Fibroblast of skin of right biceps (primary cell): ENCODE results near the gene CAPN9.
A peak's percentile ranks its signal among the peaks of the same experiment; 100 is the strongest.

Source experiments
- DNase-seq: peaks from one replicate; pipeline ENCODE4 v3.0.0-alpha.2; 2013

Gene CAPN9

DNA sequence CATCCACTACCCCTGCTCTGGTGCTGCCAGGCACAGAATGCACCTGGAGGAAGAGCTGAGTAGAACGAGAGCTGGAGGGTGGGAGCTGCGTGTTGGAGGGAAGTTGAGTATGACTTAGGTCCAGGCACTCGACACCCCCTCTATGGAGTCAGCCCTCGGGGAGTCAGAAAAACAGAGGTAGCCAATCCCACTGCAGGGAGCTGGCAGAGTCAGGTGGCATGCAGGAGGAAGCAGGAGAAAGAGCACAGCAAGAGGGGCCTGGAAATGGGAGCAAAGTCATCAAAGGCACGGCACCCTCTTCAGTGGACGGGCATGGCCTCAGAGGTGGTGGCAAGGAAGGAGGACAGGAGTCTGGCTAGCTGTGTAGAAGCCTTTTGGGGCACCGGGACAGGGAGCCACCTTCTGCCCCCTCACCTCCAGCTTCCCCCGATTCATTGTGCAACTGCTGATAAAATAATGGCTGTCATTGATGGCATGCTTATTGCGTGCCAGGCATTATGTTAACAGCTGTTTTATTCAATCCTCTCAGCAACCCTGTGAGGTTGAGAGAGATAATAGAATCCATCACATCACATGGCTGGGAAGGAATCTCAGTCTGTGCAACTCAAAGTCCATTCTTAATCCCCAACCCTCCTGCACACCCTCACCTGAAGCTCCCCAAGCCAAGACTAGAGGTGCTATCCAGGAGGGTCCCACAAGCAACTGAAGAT, 79.1 kb downstream of the CAPN9 start:
- DNase-seq = no peak

- DNase-seq = no peak
Observed at GRCh38 chr1:230827081-230827681, 80.0 kb downstream of the CAPN9 start.

DNA sequence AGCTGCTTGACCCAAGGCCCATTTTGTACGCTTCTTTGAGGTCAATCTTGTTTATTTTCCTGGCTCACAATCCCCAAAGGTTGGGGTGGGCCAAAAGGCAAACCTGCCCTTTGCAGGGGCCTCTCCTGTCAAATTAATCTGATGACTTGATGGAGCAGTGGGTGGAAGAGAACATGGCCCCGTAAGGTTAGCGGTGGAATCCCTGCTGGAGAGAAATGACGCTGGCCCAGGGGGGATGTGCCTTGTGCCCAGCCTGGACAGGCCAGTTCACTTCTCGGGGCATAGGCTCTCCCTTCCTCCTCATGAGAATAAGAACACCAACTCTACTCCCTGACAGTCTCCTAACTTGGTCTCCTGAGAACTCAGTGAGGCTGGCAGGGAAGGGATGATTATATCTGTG, 80.6 kb downstream of the CAPN9 start:
- no peak for DNase-seq

DNA sequence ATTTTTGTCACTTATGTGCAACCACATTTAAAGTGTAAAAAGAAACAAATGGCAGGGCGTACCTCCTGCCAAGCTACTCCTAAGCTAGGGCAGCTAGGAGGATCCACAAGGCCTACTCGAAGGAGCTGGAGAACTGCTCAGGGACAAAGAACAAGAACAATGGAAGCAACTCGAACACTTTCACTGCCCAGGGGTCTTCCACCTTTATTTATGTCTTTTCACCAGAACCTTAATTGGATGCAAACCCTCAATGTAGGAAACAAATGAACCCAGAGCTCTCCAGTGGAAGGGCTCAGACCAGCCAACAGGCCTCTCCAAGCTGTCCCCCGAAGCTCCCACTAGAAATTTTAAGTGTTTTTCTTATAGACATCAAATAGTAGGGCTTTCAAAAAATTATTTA, 81.2 kb downstream of the CAPN9 start:
- DNase-seq = no peak

DNA sequence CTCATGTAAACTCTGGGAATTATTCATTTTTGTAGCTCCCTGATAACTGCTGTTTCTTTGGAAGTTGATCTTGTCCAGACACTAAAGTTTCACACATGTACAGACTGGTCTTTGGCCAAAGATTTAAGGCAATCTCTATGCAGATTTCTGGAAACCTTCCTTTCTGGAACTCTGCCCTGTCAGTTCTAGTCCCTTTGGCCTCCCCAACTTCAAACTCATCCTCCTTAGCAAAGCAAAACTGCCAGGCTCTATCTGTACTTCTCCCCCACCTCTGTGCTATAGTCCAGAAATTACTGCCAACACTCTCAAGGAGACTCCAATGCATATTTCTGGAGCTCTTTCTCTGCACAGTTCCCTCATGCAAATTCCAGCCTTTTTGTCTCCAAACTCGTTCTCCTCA, 84.6 kb downstream of the CAPN9 start:
- no peak for DNase-seq

DNA sequence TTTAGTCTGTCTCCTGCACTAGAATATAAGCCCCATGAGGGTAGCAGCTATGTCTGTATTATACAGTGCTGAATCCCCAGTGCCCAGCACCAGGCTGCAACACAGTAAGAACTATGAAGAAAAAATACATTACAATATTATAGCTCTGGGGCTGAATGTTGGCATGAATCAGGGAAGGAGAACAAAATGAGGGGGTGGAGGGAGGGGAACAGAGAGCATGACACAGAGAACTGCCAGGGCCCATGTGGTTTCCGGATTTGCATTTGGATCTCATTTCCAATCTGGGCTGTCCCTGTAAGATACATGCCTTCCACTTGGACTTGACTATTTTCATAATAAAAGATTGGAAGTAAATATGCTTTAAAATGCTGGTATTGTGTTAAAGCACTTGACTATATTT, 85.3 kb downstream of the CAPN9 start:
- peak; percentile 27 for DNase-seq

GRCh38 chr1:230833511-230833910, 86.3 kb downstream of the CAPN9 start:
- DNase-seq = no peak

DNA sequence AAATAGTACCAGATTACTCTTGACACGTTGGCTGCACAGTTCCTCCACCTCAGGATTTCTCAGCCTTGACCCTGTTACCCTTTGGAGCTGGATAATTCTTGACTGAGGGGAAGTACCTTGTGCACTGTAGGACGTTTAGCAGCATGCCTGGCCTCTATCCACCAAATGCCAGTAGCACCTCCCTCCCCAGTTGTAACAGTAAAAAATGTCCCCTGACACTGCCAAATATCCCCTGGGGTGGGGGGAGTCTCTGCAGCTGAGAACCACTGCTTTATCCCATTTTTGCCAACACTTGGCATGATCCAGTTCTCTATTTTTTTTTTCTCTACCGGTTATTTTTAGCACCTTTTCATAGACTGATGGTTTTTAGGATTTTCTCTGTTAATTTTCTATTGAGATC, 87.1 kb downstream of the CAPN9 start:
- DNase-seq = no peak

DNA sequence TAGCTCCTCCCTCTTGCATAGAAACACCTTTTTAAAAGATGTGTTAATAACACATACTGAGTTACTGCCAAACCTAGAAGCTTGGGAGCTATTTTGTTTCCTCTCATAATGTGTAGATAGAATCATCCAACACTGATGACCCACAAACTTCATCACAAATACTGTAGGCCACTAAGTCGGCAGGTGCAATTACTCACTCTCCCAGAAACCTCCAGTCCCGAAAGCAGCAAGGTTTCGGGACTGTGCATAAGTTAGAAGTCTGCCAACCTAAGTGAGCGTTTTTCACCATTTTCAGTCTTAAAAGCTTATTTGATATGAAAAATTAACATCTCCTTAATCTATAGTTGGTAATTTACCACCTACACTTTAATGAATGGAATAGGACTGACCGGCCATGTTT, 89.2 kb downstream of the CAPN9 start:
- no peak for DNase-seq

GRCh38 chr1:230836793-230837192, 89.6 kb downstream of the CAPN9 start:
- no peak for DNase-seq

- no peak for DNase-seq
Observed at GRCh38 chr1:230839173-230839572, 92.0 kb downstream of the CAPN9 start.

GRCh38 chr1:230842801-230843200, 95.6 kb downstream of the CAPN9 start:
- no peak for DNase-seq

DNA sequence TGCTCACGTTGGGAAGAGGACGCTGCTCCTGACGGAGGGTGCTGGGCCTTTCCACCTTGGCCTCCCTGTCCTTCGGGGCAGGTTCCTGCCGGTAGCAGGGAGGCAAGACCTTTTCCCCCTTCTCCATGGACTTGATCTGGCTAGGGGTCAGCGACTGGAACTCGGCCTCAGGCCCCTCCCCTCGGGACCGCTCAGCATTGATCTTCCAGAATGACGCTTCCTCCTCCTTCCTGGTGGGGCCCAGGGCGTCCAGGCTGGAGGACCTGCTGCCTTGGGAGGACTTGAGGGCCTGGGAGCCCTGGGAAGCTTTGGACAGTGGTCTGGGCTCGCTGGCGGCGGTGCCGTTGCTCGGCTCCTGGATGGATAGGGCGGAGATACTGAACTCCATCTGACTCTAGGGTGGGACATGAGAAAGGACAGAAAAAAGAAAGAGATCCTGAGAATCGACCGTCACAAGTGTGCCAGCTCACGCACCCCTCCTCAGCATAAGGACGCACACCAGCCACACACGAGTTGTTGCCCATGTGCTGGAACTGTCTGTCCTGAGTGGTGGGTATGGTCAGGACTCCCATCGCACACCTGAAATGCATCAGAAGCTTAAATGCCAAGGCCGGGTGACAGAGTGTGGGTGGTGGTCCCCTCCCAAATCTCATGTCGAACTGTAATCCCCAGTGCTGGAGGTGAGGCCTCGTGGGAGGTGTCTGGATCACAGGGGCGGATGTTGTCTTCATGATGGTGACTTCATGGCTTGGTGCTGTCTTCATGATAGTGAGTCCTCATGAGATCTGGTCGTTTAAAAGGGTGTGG, 96.5 kb downstream of the CAPN9 start:
- no peak for DNase-seq

DNA sequence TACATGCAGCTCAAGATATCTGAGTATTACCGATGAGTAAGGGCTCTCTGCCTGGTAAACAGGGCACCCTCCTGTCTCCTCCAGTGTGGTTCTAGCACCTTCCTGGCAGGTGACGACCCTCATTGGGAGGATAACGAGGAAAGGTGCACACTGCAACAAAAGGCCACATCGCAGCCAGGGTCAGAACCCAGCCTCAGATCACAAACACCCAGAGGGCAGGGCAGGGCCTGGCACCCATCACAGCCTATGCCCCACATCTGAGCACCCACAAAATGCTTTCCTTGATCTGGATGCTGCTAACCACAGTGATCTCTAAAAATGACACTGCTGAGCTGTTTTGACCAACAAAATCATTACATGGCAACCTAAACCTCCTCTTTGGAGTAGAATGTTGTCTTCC, 97.4 kb downstream of the CAPN9 start:
- DNase-seq = no peak

DNA sequence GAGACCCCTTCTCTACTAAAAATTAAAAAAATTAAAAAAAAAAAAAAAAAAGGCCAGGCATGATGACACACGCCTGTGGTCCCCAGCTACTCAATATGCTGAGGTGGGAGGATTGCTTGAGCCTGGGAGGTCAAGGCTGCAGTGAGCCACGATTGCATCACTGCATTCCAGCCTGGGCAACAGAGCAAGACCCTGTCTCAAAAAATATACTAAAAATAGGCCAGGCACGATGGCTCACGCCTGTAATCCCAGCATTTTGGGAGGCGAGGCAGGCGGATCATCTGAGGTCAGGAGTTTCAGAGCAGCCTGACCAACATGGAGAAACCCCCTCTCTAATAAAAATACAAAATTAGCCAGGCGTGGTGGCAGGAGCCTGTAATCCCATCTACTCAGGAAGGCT, 98.0 kb downstream of the CAPN9 start:
- DNase-seq = peak; percentile 61

DNA sequence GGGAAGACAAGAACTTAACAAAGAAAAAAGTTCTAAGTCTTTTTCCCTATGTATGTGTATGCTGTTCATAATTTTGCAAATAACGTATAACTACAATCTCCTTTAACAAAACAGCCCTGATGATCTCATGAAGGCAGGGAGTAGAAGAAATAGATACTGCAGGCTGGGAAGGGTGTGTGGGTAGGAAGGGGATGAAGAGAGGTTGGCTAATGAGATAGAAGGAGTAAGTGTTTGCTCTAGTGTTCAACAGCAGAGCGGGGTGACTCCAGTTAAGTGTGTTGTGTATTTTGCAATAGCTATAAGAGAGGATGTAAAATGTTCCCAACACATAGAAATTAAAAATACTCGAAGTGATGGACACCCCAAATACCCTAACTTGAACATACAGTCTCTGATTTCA, 101.0 kb downstream of the CAPN9 start:
- no peak for DNase-seq

DNA sequence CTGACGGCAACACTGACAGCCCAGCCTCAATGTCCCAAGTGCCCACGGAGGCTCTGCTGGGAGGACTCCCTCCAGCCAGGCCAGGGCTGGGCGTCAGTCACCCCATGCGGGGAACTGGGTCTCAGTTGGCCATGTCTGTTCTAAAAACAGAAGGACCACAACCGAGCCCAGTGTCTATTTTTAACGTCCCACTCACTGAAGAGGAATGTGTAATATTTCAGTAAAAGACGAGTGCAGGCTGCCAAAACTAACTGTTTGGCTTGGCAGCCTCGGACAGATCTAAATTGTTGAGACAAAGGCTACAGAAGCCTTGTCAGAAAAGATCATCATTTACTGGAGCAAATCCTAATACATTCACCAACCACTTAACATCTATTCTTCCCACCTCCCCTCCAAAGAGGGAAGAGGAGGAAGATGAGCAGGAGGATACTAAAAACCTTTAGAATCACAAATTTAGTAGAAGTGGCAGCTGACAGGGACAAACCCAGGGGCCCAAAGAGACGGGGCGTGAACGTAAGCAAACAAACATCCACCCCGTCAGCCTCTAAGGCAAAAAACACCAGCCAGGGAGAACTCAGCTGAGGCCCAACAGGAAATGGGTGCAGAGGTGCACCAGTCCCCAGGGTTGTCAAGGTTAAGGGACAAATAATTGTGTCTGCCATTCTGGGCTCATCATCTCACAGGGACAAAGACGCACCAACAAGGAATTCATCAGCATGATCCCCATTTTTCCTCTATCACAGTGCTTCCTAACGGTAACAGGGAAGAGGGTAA, 102.5 kb downstream of the CAPN9 start:
- peak; percentile 98 for DNase-seq

- DNase-seq = no peak
Observed at GRCh38 chr1:230850547-230850946, 103.4 kb downstream of the CAPN9 start.

DNA sequence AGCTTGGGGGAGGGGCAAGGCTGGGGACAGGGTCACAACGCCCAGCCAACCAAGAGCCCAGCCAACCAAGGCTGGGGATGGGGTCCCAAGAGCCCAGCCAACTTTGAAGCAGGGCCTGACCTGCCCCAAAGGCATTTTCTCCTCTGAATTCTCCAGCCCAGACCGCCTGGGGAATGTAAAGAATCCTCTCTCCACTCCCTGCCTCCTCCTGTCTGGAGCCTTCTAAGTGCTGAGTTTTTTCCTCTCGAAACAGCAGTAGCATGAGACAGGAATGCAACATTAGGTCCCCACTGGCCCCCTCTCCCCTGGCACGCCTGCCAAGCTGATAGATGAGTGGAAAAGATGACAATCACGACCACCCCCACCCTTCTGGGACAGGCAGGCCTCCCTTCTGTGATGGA, 104.1 kb downstream of the CAPN9 start:
- DNase-seq = peak; percentile 94
